GM23338 (cell line): Measurements from ENCODE around the gene NOL9. TPM values are rescaled to one million over a fixed set of nuclear protein-coding genes. Genes with fewer than 3 reads are reported as not detected.

Source experiments
- ATAC-seq: fragments of 200-7000 bp; cut with Tn5 transposase; 3 replicates; pipeline ENCODE4 v1.9.1; 2020
- DNase-seq: peaks from one replicate; pipeline ENCODE4 v3.0.0-alpha.2; 2015; ENCODE audit warnings: low spot score
- H2AFZ ChIP-seq: fragments of 200-600 bp; sonication (generic); 2 replicates; pipeline ENCODE4 v1.8.0; 2016; ENCODE audit warnings: antibody characterized with exemption, mild to moderate bottlenecking, moderate library complexity
- H3F3A ChIP-seq: fragments of 200-600 bp; sonication (generic); replicated peaks from 2 replicates; pipeline ENCODE4 v1.8.0; 2017; ENCODE audit warnings: antibody characterized with exemption, mixed run types, low read depth
- H3K27ac ChIP-seq: fragments of 200-600 bp; sonication (generic); 2 replicates; pipeline ENCODE4 v1.6.1; 2016; ENCODE audit warnings: low read depth
- H3K27me3 ChIP-seq: fragments of 200-600 bp; sonication (generic); 2 replicates; pipeline ENCODE4 v1.8.0; 2016; ENCODE audit warnings: mild to moderate bottlenecking, mixed run types, moderate library complexity; ENCODE audit not compliant: insufficient read depth
- H3K36me3 ChIP-seq: fragments of 200-600 bp; sonication (generic); 2 replicates; pipeline ENCODE4 v1.8.0; 2016; ENCODE audit warnings: mild to moderate bottlenecking; ENCODE audit not compliant: insufficient read depth
- H3K4me1 ChIP-seq: fragments of 200-600 bp; sonication (generic); 2 replicates; pipeline ENCODE4 v1.8.0; 2016; ENCODE audit warnings: mild to moderate bottlenecking, moderate library complexity; ENCODE audit not compliant: insufficient read depth
- H3K4me2 ChIP-seq: fragments of 200-600 bp; sonication (generic); 2 replicates; pipeline ENCODE4 v1.7.1; 2017; ENCODE audit warnings: mixed run types
- H3K4me3 ChIP-seq: fragments of 200-600 bp; sonication (generic); 2 replicates; pipeline ENCODE4 v1.6.1; 2016; ENCODE audit warnings: mixed run types
- H3K79me2 ChIP-seq: fragments of 200-600 bp; sonication (generic); replicated peaks from 2 replicates; pipeline ENCODE4 v1.8.0; 2017; ENCODE audit warnings: mild to moderate bottlenecking; ENCODE audit not compliant: insufficient read depth
- H3K9me2 ChIP-seq: fragments of 200-600 bp; sonication (generic); 2 replicates; pipeline ENCODE4 v1.8.0; 2017; ENCODE audit not compliant: insufficient read depth
- H4K20me1 ChIP-seq: fragments of 200-600 bp; sonication (generic); replicated peaks from 2 replicates; pipeline ENCODE4 v1.8.0; 2017; ENCODE audit warnings: mild to moderate bottlenecking; ENCODE audit not compliant: insufficient read depth
- H3K27ac Mint-ChIP-seq: 2 replicates; pipeline ENCODE4 v1.8.0; 2020; ENCODE audit warnings: inconsistent platforms, mild to moderate bottlenecking, moderate library complexity, mixed read lengths
- H3K27me3 Mint-ChIP-seq: 3 replicates; pipeline ENCODE4 v1.8.0; 2022; ENCODE audit warnings: low read depth, mild to moderate bottlenecking, moderate library complexity, mixed read lengths, inconsistent platforms; ENCODE audit not compliant: insufficient read depth, poor library complexity
- H3K36me3 Mint-ChIP-seq: 3 replicates; pipeline ENCODE4 v1.8.0; 2021; ENCODE audit warnings: low read depth, mild to moderate bottlenecking, inconsistent platforms, moderate library complexity, mixed read lengths
- H3K4me1 Mint-ChIP-seq: 3 replicates; pipeline ENCODE4 v1.8.0; 2020; ENCODE audit warnings: mild to moderate bottlenecking, inconsistent platforms, mixed read lengths
- H3K4me3 Mint-ChIP-seq: 3 replicates; pipeline ENCODE4 v1.8.0; 2021; ENCODE audit warnings: moderate library complexity, mild to moderate bottlenecking, inconsistent platforms, mixed read lengths
- H3K9me3 Mint-ChIP-seq: 3 replicates; pipeline ENCODE4 v1.8.0; 2020; ENCODE audit warnings: moderate library complexity, mild to moderate bottlenecking, inconsistent platforms, mixed read lengths
- JUNB ChIP-seq: IDR thresholded peaks from one replicate; pipeline ENCODE4 v1.6.1; 2016; ENCODE audit warnings: antibody characterized with exemption; ENCODE audit not compliant: unreplicated experiment
- NANOG ChIP-seq: IDR thresholded peaks from 2 replicates; pipeline ENCODE4 v1.6.1; 2016; ENCODE audit warnings: antibody characterized with exemption, borderline replicate concordance
- POLR2AphosphoS5 ChIP-seq: IDR thresholded peaks from 2 replicates; pipeline ENCODE4 v1.6.1; 2016; ENCODE audit warnings: antibody characterized with exemption, low read depth
- ZNF114 ChIP-seq: fragments of 250-450 bp; sonication (Bioruptor Pico); IDR thresholded peaks from 2 replicates; pipeline ENCODE4 v1.5.0; 2020; ENCODE audit warnings: mild to moderate bottlenecking, moderate library complexity
- ZNF331 ChIP-seq: fragments of 250-450 bp; sonication (Bioruptor Pico); IDR thresholded peaks from 2 replicates; pipeline ENCODE4 v1.5.0; 2020; ENCODE audit warnings: low read depth, mild to moderate bottlenecking, moderate library complexity
- polyA plus RNA-seq: library from polyadenylated mRNA; unstranded; fragments of >200 nt; fragmentation: Nextera tagmentation; extraction: Ambion mirVana; gene quantifications from 2 replicates; pipeline ENCODE4 v1.2.1, GENCODE V29; 2016
- total RNA-seq: library from RNA; depleted of rRNA; stranded (reverse); fragments of >200 nt; shearing (Covaris generic); gene quantifications from 2 replicates; pipeline ENCODE4 v1.2.3, GENCODE V29; 2014
- TF ChIP-seq, protein P1 (sequence below): fragments of 250-450 bp; sonication (Bioruptor Pico); IDR thresholded peaks from 2 replicates; pipeline ENCODE4 v1.5.0; 2020; ENCODE audit warnings: mild to moderate bottlenecking, moderate library complexity
- TF ChIP-seq, protein P2 (sequence below): IDR thresholded peaks from one replicate; pipeline ENCODE4 v1.6.1; 2018; ENCODE audit warnings: antibody characterized with exemption; ENCODE audit not compliant: unreplicated experiment

NOL9 gene
- total and polyA plus RNA-seq, 2 experiments from 2014 or later: 13.2 to 48.5 TPM

- TF ChIP-seq, protein P1, sequence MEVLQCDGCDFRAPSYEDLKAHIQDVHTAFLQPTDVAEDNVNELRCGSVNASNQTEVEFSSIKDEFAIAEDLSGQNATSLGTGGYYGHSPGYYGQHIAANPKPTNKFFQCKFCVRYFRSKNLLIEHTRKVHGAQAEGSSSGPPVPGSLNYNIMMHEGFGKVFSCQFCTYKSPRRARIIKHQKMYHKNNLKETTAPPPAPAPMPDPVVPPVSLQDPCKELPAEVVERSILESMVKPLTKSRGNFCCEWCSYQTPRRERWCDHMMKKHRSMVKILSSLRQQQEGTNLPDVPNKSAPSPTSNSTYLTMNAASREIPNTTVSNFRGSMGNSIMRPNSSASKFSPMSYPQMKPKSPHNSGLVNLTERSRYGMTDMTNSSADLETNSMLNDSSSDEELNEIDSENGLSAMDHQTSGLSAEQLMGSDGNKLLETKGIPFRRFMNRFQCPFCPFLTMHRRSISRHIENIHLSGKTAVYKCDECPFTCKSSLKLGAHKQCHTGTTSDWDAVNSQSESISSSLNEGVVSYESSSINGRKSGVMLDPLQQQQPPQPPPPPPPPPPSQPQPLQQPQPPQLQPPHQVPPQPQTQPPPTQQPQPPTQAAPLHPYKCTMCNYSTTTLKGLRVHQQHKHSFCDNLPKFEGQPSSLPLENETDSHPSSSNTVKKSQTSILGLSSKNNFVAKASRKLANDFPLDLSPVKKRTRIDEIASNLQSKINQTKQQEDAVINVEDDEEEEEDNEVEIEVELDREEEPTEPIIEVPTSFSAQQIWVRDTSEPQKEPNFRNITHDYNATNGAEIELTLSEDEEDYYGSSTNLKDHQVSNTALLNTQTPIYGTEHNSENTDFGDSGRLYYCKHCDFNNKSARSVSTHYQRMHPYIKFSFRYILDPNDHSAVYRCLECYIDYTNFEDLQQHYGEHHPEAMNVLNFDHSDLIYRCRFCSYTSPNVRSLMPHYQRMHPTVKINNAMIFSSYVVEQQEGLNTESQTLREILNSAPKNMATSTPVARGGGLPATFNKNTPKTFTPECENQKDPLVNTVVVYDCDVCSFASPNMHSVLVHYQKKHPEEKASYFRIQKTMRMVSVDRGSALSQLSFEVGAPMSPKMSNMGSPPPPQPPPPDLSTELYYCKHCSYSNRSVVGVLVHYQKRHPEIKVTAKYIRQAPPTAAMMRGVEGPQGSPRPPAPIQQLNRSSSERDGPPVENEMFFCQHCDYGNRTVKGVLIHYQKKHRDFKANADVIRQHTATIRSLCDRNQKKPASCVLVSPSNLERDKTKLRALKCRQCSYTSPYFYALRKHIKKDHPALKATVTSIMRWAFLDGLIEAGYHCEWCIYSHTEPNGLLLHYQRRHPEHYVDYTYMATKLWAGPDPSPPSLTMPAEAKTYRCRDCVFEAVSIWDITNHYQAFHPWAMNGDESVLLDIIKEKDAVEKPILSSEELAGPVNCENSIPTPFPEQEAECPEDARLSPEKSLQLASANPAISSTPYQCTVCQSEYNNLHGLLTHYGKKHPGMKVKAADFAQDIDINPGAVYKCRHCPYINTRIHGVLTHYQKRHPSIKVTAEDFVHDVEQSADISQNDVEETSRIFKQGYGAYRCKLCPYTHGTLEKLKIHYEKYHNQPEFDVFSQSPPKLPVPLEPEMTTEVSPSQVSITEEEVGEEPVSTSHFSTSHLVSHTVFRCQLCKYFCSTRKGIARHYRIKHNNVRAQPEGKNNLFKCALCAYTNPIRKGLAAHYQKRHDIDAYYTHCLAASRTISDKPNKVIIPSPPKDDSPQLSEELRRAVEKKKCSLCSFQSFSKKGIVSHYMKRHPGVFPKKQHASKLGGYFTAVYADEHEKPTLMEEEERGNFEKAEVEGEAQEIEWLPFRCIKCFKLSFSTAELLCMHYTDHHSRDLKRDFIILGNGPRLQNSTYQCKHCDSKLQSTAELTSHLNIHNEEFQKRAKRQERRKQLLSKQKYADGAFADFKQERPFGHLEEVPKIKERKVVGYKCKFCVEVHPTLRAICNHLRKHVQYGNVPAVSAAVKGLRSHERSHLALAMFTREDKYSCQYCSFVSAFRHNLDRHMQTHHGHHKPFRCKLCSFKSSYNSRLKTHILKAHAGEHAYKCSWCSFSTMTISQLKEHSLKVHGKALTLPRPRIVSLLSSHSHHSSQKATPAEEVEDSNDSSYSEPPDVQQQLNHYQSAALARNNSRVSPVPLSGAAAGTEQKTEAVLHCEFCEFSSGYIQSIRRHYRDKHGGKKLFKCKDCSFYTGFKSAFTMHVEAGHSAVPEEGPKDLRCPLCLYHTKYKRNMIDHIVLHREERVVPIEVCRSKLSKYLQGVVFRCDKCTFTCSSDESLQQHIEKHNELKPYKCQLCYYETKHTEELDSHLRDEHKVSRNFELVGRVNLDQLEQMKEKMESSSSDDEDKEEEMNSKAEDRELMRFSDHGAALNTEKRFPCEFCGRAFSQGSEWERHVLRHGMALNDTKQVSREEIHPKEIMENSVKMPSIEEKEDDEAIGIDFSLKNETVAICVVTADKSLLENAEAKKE: no peak
- TF ChIP-seq NANOG: no peak
These were observed 43.3 kb downstream of the NOL9 start (continued) for GRCh38 chr1:6511056-6511455.

DNA sequence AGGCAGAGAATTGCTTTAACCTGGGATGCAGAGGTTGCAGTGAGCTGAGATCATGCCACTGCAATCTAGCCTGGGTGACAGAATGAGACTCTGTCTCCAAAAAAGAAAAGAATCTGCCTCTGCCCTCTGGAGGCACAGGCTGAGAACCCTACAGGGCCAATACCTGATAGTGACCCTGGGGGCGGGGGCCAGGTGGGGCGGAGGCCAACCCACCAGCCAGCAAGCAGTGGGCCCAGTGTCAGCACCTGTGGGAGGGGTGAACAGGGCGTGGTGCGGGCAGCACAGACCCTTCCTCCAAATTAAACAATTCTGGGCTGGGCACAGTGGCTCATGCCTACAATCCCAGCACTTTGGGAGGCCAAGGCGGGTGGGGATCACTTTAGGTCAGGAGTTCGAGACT, 43.8 kb downstream of the NOL9 start:
- Mint-ChIP-seq H3K36me3 (no peaks in the 10 kb centered on the region), H3K4me1 (0 out of 3 replicates have a peak, but pooled peaks cover 5% of the 10 kb centered on the region), H3K4me3 (no peak overlapping the region), H3K9me3 (no peaks in the 10 kb centered on the region), H3K27ac (no peak overlapping the region), H3K27me3 (peaks cover 6% of the 10 kb centered on the region)
- Histone ChIP-seq H4K20me1 (no peaks in the 10 kb centered on the region), H3K79me2 (no peaks in the 10 kb centered on the region), H3K9me2 (no peaks in the 10 kb centered on the region), H2AFZ (no peak overlapping the region), H3K27me3 (no peaks in the 10 kb centered on the region), H3K27ac (no peak overlapping the region), H3K4me1 (no peaks in the 10 kb centered on the region), H3F3A (no peaks in the 10 kb centered on the region), H3K36me3 (no peaks in the 10 kb centered on the region), H3K4me2 (no peak overlapping the region), H3K4me3 (no peak overlapping the region)
- ATAC-seq (no peak), DNase-seq (no peak)
- TF ChIP-seq ZNF114 (CRISPR knock-in tag) (no peak), JUNB (no peak), ZNF331 (no peak), NANOG (no peak), POLR2AphosphoS5 (no peak)
- TF ChIP-seq, protein P2, sequence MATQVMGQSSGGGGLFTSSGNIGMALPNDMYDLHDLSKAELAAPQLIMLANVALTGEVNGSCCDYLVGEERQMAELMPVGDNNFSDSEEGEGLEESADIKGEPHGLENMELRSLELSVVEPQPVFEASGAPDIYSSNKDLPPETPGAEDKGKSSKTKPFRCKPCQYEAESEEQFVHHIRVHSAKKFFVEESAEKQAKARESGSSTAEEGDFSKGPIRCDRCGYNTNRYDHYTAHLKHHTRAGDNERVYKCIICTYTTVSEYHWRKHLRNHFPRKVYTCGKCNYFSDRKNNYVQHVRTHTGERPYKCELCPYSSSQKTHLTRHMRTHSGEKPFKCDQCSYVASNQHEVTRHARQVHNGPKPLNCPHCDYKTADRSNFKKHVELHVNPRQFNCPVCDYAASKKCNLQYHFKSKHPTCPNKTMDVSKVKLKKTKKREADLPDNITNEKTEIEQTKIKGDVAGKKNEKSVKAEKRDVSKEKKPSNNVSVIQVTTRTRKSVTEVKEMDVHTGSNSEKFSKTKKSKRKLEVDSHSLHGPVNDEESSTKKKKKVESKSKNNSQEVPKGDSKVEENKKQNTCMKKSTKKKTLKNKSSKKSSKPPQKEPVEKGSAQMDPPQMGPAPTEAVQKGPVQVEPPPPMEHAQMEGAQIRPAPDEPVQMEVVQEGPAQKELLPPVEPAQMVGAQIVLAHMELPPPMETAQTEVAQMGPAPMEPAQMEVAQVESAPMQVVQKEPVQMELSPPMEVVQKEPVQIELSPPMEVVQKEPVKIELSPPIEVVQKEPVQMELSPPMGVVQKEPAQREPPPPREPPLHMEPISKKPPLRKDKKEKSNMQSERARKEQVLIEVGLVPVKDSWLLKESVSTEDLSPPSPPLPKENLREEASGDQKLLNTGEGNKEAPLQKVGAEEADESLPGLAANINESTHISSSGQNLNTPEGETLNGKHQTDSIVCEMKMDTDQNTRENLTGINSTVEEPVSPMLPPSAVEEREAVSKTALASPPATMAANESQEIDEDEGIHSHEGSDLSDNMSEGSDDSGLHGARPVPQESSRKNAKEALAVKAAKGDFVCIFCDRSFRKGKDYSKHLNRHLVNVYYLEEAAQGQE: no peak
- TF ChIP-seq, protein P1: no peak
